NK-92 (cell line): ENCODE results near the gene TNFAIP8L3.
A peak's percentile ranks its signal among the peaks of the same experiment; 100 is the strongest.
"Not testable (repeated sequence)": the region's sequence is repeated elsewhere in the genome, so short reads cannot be mapped to it uniquely, and the experiment has no call there.

Experiments used
- DNase-seq: peaks from one replicate; lab custom pipeline; 2025; ENCODE audit not compliant: unreplicated experiment; lab: John Stamatoyannopoulos, UW

Gene TNFAIP8L3

GRCh38 chr15:51094606-51095569 lies at the start of gene TNFAIP8L3:
Gene TNFAIP8L3, minus strand, starts transcription at chr15:51094906. Its CDS starts 311 bp downstream, at chr15:51094595.
- no peak for DNase-seq

- DNase-seq: no peak
These were observed 49.4 kb upstream of the TNFAIP8L3 start for GRCh38 chr15:51144021-51144532.

- DNase-seq: not testable (repeated sequence)
These were observed 45.6 kb upstream of the TNFAIP8L3 start for GRCh38 chr15:51140347-51140746.

- no peak for DNase-seq
These were observed 44.4 kb upstream of the TNFAIP8L3 start for GRCh38 chr15:51139091-51139490.

GRCh38 chr15:51137880-51138430 lies 43.2 kb upstream of the TNFAIP8L3 start:
- DNase-seq: no peak

- DNase-seq: no peak
These were observed 42.3 kb upstream of the TNFAIP8L3 start for GRCh38 chr15:51137024-51137423.

GRCh38 chr15:51135276-51135675 lies 40.6 kb upstream of the TNFAIP8L3 start:
- DNase-seq: no peak

GRCh38 chr15:51134416-51135199 lies 39.9 kb upstream of the TNFAIP8L3 start:
- no peak for DNase-seq

- DNase-seq: no peak
These were observed 38.5 kb upstream of the TNFAIP8L3 start for GRCh38 chr15:51133140-51133765.

GRCh38 chr15:51132384-51133139 lies 37.9 kb upstream of the TNFAIP8L3 start:
- no peak for DNase-seq

GRCh38 chr15:51131596-51132290 lies 37.0 kb upstream of the TNFAIP8L3 start:
- no peak for DNase-seq

- no peak for DNase-seq
These were observed 35.6 kb upstream of the TNFAIP8L3 start for GRCh38 chr15:51130344-51130743.

- DNase-seq: no peak
These were observed 35.0 kb upstream of the TNFAIP8L3 start for GRCh38 chr15:51129535-51130188.

GRCh38 chr15:51128701-51129100 lies 34.0 kb upstream of the TNFAIP8L3 start:
- DNase-seq: no peak

GRCh38 chr15:51126842-51127241 lies 32.1 kb upstream of the TNFAIP8L3 start:
- DNase-seq: no peak

GRCh38 chr15:51123002-51123401 lies 28.3 kb upstream of the TNFAIP8L3 start:
- not testable (repeated sequence) for DNase-seq

GRCh38 chr15:51121631-51122225 lies 27.0 kb upstream of the TNFAIP8L3 start:
- no peak for DNase-seq

GRCh38 chr15:51121118-51121517 lies 26.4 kb upstream of the TNFAIP8L3 start:
- DNase-seq: peak; percentile 42

- DNase-seq: no peak
These were observed 24.4 kb upstream of the TNFAIP8L3 start for GRCh38 chr15:51119120-51119519.
